WI38 (cell line): ENCODE data around the gene AQP7.
"Not testable (repeated sequence)": the region's sequence is repeated elsewhere in the genome, so short reads cannot be mapped to it uniquely, and the experiment has no call there.

Experiments used
- H3K4me3 ChIP-seq: 2 replicates; pipeline ENCODE4 v1.5.1; 2011; ENCODE audit warnings: low read depth, mild to moderate bottlenecking, control low read depth, low read length
- TF ChIP-seq, protein P1 (sequence below): IDR thresholded peaks from 2 replicates; pipeline ENCODE4 v1.5.1; 2012; ENCODE audit warnings: low read depth, mild to moderate bottlenecking, control low read depth, low read length

The AQP7 gene

DNA sequence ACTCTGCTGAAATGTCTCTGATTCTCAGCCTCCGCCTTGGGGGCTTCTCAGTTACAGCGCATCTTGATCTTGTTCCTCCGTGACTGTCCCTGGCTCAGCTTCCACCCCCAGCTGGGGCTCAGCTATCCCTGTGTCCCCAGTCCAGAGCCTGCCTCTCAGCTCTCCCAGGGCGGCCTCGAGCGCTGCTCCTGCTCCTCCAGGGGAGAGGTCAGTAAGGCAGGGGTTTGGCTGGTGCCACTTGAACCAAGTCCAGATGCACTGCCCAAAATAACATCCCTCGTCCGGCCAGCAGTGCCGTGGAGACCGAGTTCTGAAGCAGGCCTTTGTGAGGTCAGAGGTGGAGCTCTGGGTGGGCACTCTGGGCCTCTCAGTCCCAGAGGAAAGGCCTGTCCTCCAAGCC is at the start of gene AQP7:
Gene AQP7, minus strand, starts transcription at position 198 of the 400 bp plus-strand sequence. CDS start 1,306 bp downstream, outside the sequence.
- not testable (repeated sequence) for H3K4me3 ChIP-seq

DNA sequence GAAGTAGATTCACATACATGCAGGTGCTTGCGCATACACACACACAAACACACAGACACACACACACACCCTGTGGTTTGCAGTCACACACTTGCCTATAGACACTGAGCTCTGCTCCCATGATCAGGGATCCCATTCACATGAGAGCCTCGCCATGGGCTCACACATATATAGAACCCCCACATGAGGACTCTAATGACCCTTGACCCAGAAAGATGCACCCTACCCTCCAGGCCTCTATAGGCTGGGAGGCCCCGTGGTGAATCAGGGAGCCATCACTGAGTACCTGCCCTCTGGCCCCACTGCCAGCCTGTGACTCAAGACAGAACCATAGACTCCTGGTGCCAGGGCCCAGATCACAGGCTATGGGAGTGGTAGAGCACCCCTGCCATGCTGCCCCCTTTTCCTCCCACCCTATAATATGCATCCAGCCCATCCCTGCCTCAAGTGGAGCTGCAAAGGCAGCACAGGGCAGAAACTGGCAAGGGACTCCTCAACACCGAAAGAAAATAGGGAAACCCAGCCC is 48.3 kb upstream of the AQP7 start:
- TF ChIP-seq, protein P1, sequence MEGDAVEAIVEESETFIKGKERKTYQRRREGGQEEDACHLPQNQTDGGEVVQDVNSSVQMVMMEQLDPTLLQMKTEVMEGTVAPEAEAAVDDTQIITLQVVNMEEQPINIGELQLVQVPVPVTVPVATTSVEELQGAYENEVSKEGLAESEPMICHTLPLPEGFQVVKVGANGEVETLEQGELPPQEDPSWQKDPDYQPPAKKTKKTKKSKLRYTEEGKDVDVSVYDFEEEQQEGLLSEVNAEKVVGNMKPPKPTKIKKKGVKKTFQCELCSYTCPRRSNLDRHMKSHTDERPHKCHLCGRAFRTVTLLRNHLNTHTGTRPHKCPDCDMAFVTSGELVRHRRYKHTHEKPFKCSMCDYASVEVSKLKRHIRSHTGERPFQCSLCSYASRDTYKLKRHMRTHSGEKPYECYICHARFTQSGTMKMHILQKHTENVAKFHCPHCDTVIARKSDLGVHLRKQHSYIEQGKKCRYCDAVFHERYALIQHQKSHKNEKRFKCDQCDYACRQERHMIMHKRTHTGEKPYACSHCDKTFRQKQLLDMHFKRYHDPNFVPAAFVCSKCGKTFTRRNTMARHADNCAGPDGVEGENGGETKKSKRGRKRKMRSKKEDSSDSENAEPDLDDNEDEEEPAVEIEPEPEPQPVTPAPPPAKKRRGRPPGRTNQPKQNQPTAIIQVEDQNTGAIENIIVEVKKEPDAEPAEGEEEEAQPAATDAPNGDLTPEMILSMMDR, result no peak
- no peak overlapping the region for H3K4me3 ChIP-seq

DNA sequence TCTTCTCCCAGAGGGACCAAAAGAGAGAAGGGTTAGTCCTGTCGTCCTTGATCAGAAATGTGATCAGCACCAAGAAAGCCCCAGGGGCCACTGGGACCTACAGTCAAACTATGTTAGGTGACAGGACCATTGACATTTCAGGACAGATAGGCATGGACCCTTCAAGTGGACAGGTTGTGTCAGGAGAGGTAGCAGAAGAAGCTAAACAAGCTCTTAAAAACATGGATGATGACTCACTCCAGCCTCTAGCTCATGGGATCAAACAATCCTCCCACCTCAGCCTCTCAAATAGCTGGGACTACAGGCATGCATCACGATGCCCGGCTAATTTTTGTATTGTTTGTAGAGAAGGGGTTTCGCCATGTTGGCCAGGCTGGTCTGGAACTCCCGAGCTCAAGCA is 47.3 kb upstream of the AQP7 start:
- no peak overlapping the region for H3K4me3 ChIP-seq
- TF ChIP-seq, protein P1, result no peak

DNA sequence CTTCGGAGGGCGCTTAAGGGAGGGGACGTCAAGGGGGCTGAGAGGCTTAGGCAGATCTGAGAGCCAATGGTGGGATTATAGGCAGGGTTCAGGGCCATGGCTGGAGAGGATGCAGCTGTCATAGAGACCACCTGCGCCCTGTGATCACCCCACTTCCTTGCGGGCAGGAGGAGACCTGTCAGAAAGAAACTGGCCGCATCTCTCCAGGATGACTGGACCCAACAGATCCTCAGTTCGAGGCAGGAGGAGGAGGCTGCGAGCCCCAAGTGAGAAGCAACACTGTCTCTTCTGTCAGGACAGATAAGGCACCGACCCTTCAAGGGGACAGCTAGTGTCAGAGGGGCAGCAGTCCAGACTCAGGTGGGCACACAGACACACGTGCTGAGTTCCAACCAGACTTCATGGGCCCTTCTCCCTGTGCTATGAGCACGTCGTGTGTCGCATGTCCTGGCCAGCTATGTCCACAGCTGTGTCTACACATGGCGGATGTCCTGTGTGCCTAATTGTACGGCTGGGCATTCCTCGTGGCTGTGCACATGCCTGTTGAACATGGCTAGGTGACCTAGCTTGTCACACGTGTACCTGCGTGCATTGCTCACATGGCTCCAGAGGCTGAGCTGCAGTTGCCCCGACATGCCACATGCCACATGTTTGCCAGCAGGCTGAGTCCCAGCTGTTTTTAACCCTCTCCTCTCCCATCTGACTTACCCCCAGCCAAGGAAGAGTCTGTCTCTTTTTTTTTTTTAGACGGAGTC is 45.6 kb upstream of the AQP7 start:
- peak overlapping the region; percentile 57 for H3K4me3 ChIP-seq
- TF ChIP-seq, protein P1, result no peak

DNA sequence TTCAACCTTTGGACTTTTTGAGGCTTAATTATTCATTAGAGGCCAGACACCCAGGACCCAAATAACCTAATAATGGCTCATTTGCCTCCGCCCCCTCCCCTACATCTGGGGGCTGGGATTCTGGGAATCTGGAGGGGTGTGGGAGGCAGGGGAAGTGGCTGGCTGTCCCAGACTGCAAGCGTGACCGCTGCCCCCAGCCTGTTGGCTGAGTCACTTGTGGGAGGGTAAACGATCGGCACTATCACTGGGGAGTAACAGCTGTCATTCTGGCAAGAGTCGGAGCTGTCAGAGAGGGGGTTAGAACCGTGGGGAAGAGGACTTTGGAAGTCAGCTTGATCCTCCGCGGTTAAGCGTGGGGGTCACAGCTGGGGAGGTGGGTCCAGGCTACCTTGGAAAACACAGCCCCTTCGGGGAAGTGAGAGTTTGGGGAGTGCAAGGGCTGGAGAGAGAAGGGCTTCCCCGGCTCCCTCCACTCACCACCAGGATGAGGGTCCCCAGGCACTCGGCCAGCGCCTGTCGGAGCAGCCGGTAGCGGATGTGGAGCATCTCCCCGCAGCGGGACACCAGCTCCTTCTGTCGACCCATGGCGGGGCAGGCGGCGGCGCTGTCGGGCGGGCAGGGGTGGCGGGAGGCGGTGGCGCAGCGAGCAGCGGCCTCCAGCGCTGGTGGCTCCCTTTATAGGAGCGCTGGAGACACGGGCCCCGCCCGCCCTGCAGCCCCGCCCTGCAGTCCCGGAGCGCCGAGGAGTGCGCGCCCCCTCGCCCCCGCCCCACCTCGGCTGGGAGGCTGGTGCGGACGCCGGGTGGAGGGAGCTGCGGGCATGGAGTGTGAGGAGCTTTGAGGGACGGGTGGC is 44.8 kb upstream of the AQP7 start, which contains the start of gene AQP3:
Gene AQP3, minus strand, starts transcription at position 648 of the 853 bp plus-strand sequence. Its CDS starts 63 bp downstream, at position 585.
- peak within 1 kb of the TSS; percentile 57 for H3K4me3 ChIP-seq
- TF ChIP-seq, protein P1, result peak; percentile 30; the same call in 1 of the 2 replicates

DNA sequence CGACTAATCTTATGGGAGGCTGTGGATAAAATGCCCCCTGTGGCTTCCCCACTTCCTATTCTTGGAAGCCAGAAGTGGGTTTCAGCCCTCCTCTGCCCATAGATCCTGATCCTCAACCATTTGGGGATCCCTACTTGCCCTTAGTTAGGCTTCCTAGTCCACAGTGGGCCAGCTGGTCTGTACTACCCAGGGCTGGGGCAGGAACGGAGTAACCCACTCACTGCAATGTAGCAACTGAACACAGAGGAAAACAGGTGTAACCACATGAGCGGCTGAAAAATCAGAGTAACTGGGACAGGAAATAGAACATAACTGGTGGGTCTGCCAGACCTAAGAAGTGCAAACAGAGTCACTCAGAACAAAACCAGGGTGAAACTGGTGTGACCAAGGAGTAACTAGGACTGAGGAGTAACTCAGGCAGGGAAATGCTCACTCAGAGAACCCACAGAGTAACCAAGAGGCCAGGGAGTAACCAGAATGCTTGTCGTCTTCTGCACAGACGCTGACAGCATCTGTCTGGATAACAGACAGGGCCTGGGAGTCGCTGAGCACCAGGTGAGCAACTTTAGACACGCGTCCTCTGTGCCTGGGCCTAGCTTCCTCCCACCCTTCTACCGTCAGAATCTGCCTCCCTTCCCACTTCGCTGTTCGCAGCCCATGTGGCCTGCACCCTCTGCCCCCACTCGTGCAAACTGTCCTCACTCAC is 44.0 kb upstream of the AQP7 start:
- TF ChIP-seq, protein P1, result no peak

More for the DNA sequence above, 44.0 kb upstream of the AQP7 start:
- peak overlapping the region; percentile 57; the same call in 1 of the 2 replicates for H3K4me3 ChIP-seq
